ENCODE data around the gene TSC1. TPM values are rescaled to one million over a fixed set of nuclear protein-coding genes. Genes with fewer than 3 reads are reported as not detected.

Gene TSC1
- total RNA-seq, 1 donor from 2014 or later, result 50.9 TPM

- DNase-seq (no peak), ATAC-seq (no peak)
- peaks cover 83% of the 10 kb centered on the region for H3K36me3 ChIP-seq
- intact Hi-C loops (cut with DNase I), result no loop called here
- H3K27me3 ChIP-seq (ENCODE audit: low read depth), result no peaks in the 10 kb centered on the region
- H3K4me3 ChIP-seq, result no peak overlapping the region
- H3K4me1 ChIP-seq, result no peaks in the 10 kb centered on the region
- no peak for TF ChIP-seq CTCF (IDR thresholded peaks at IDR 0.05)
- H3K9me3 ChIP-seq, result no peaks in the 10 kb centered on the region
- H3K27ac ChIP-seq, result no peak overlapping the region
Measured at GRCh38 chr9:132903574-132904492, 40.6 kb downstream of the TSC1 start.

- TF ChIP-seq CTCF (IDR thresholded peaks at IDR 0.05), result peak; percentile 93
- intact Hi-C loops (cut with DNase I), result no loop called here
- Histone ChIP-seq H3K27ac (no peak overlapping the region), H3K36me3 (peaks cover 95% of the 10 kb centered on the region), H3K4me1 (no peaks in the 10 kb centered on the region), H3K27me3 (ENCODE audit: low read depth) (no peaks in the 10 kb centered on the region), H3K9me3 (no peaks in the 10 kb centered on the region), H3K4me3 (no peak overlapping the region)
- ATAC-seq (peak; percentile 81 to 93), DNase-seq (no peak)
Measured at GRCh38 chr9:132901858-132902831, 42.3 kb downstream of the TSC1 start.

GRCh38 chr9:132898051-132898450 lies 46.4 kb downstream of the TSC1 start:
- Histone ChIP-seq H3K9me3 (no peaks in the 10 kb centered on the region), H3K27ac (no peak overlapping the region), H3K4me1 (peaks cover 18% of the 10 kb centered on the region), H3K27me3 (ENCODE audit: low read depth) (no peaks in the 10 kb centered on the region), H3K4me3 (no peak overlapping the region), H3K36me3 (peaks cover 87% of the 10 kb centered on the region)
- ATAC-seq (no peak), DNase-seq (no peak)
- no peak for TF ChIP-seq CTCF (IDR thresholded peaks at IDR 0.05)
- intact Hi-C loops (cut with DNase I), result no loop called here

- Histone ChIP-seq H3K36me3 (peaks cover 79% of the 10 kb centered on the region), H3K9me3 (no peaks in the 10 kb centered on the region), H3K27me3 (ENCODE audit: low read depth) (no peaks in the 10 kb centered on the region), H3K4me1 (peaks cover 22% of the 10 kb centered on the region), H3K27ac (no peak overlapping the region), H3K4me3 (no peak overlapping the region)
- intact Hi-C loops (cut with DNase I), result no loop called here
- TF ChIP-seq CTCF (IDR thresholded peaks at IDR 0.05), result no peak
- no peak for ATAC-seq
- DNase-seq, result no peak
Measured at GRCh38 chr9:132896906-132897305, 47.5 kb downstream of the TSC1 start.

- peaks cover 74% of the 10 kb centered on the region for H3K36me3 ChIP-seq
- intact Hi-C loops (cut with DNase I), result no loop called here
- no peak overlapping the region for H3K4me3 ChIP-seq
- no peak for DNase-seq
- peaks cover 24% of the 10 kb centered on the region for H3K4me1 ChIP-seq
- H3K9me3 ChIP-seq, result no peaks in the 10 kb centered on the region
- no peak overlapping the region for H3K27ac ChIP-seq
- no peaks in the 10 kb centered on the region for H3K27me3 ChIP-seq (ENCODE audit: low read depth)
- ATAC-seq, result no peak
- no peak for TF ChIP-seq CTCF (IDR thresholded peaks at IDR 0.05)
Measured at GRCh38 chr9:132896264-132896663, 48.2 kb downstream of the TSC1 start.
